Right lobe of liver (tissue), 4 donors: ENCODE data around the gene CFH.

Experiments
- POLR2A ChIP-seq: fragments of 450-650 bp; IDR thresholded peaks from one replicate; pipeline ENCODE4 v1.6.1; 2017; ENCODE audit warnings: antibody characterized with exemption, mild to moderate bottlenecking
- TF ChIP-seq, protein P1 (sequence below), 4 donors: fragments of 200-600 bp in 3 of 4; fragments of 450-650 bp in 1 of 4; IDR thresholded peaks; one replicate each; pipeline versions ENCODE4 v1.5.1 to v1.8.0; 2016 to 2022; ENCODE audit warnings: antibody characterized with exemption in 4 of 4, mild to moderate bottlenecking in 2 of 4
- donor health status: DM: no; HTN: no; CAD: no.
- donor health status: DM: no; HTN: no; CAD: no.
- donor health status: DM: no; HTN: yes; CAD: no.

DNA sequence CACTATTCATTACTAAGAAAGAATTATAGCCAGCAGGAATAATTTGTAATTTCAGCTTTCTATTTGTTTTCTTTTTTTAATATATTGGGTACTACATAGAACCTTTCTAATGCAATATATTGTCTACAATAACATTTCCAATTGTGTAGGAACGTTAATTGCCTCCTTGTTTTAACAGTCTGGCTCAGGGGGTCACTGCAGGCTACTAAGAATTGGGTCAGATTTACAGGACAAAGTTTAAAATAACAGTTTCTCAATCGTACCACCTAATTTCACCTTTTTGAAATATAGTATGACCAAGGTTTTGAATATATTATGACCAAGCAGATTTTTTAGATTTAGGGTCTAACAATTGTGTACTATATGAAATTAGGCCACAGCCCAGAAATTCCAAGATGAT, 2.4 kb downstream of the CFH start:
- TF ChIP-seq, protein P1, sequence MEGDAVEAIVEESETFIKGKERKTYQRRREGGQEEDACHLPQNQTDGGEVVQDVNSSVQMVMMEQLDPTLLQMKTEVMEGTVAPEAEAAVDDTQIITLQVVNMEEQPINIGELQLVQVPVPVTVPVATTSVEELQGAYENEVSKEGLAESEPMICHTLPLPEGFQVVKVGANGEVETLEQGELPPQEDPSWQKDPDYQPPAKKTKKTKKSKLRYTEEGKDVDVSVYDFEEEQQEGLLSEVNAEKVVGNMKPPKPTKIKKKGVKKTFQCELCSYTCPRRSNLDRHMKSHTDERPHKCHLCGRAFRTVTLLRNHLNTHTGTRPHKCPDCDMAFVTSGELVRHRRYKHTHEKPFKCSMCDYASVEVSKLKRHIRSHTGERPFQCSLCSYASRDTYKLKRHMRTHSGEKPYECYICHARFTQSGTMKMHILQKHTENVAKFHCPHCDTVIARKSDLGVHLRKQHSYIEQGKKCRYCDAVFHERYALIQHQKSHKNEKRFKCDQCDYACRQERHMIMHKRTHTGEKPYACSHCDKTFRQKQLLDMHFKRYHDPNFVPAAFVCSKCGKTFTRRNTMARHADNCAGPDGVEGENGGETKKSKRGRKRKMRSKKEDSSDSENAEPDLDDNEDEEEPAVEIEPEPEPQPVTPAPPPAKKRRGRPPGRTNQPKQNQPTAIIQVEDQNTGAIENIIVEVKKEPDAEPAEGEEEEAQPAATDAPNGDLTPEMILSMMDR (IDR thresholded peaks at IDR 0.05), result peak in 1 of 4 donors; percentile 6
- no peak for TF ChIP-seq POLR2A
